HepG2 (cell line): ENCODE measurements around the gene JAK1. TPM values are rescaled to one million over a fixed set of nuclear protein-coding genes. Genes with fewer than 3 reads are reported as not detected.

Experiments
- CCDC6 ChIP-seq: sonication (generic); formaldehyde crosslinking; IDR thresholded peaks from 2 replicates; pipeline ENCODE4 v1.8.1; 2022; ENCODE audit warnings: mild to moderate bottlenecking, missing genetic modification reagents, moderate library complexity
- DZIP1 ChIP-seq: sonication (generic); formaldehyde crosslinking; IDR thresholded peaks from 2 replicates; pipeline ENCODE4 v1.5.0; 2020; ENCODE audit warnings: mild to moderate bottlenecking, missing genetic modification reagents
- GATAD1 ChIP-seq: IDR thresholded peaks from 2 replicates; pipeline ENCODE4 v1.6.1; 2016; ENCODE audit warnings: missing genetic modification reagents, missing compliant biosample characterization
- GLI4 ChIP-seq: sonication (generic); formaldehyde crosslinking; IDR thresholded peaks from 2 replicates; pipeline ENCODE4 v1.5.1; 2020; ENCODE audit warnings: missing genetic modification reagents, mild to moderate bottlenecking, moderate library complexity, borderline replicate concordance
- IRF9 ChIP-seq: sonication (generic); formaldehyde crosslinking; IDR thresholded peaks from 2 replicates; pipeline ENCODE4 v1.8.0; 2022; ENCODE audit warnings: missing genetic modification reagents, mild to moderate bottlenecking, borderline replicate concordance
- LRRFIP1 ChIP-seq: sonication (generic); formaldehyde crosslinking; conservative IDR thresholded peaks from 2 replicates; pipeline ENCODE4 v1.4.0; 2020; ENCODE audit warnings: missing genetic modification reagents
- NR2F2 ChIP-seq: IDR thresholded peaks from 2 replicates; pipeline ENCODE4 v1.6.1; 2012; ENCODE audit warnings: low read depth, inconsistent platforms, borderline replicate concordance
- REL ChIP-seq: sonication (generic); formaldehyde crosslinking; conservative IDR thresholded peaks from 2 replicates; pipeline ENCODE4 v1.8.0; 2022; ENCODE audit warnings: mild to moderate bottlenecking, missing genetic modification reagents, moderate library complexity
- SALL1 ChIP-seq: sonication (generic); formaldehyde crosslinking; IDR thresholded peaks from 2 replicates; pipeline ENCODE4 v1.8.0; 2022; ENCODE audit warnings: mild to moderate bottlenecking, missing genetic modification reagents
- SAP130 ChIP-seq: IDR thresholded peaks from 2 replicates; pipeline ENCODE4 v1.6.1; 2016; ENCODE audit warnings: low read depth
- SNAPC4 ChIP-seq: sonication (generic); formaldehyde crosslinking; IDR thresholded peaks from 2 replicates; pipeline ENCODE4 v1.4.0; 2020; ENCODE audit warnings: mild to moderate bottlenecking, missing genetic modification reagents
- SPEN ChIP-seq: sonication (generic); formaldehyde crosslinking; IDR thresholded peaks from 2 replicates; pipeline ENCODE4 v1.5.1; 2020; ENCODE audit warnings: low read depth, mild to moderate bottlenecking, missing genetic modification reagents
- TRIM22 ChIP-seq: fragments of 450-650 bp; IDR thresholded peaks from 2 replicates; pipeline ENCODE4 v1.6.1; 2017
- ZNF138 ChIP-seq: sonication (generic); formaldehyde crosslinking; IDR thresholded peaks from 2 replicates; pipeline ENCODE4 v1.5.0; 2020; ENCODE audit warnings: mild to moderate bottlenecking, low read depth, missing genetic modification reagents
- ZSCAN12 ChIP-seq: sonication (generic); formaldehyde crosslinking; IDR thresholded peaks from 2 replicates; pipeline ENCODE4 v1.9.0; 2021; ENCODE audit warnings: mild to moderate bottlenecking, missing genetic modification reagents
- ZSCAN20 ChIP-seq: sonication (generic); formaldehyde crosslinking; IDR thresholded peaks from 2 replicates; pipeline ENCODE4 v1.4.0; 2020; ENCODE audit warnings: missing genetic modification reagents, mild to moderate bottlenecking, borderline replicate concordance
- polyA plus RNA-seq, 8 experiments: library from polyadenylated mRNA; depleted of rRNA in 3 of 8; stranded (reverse) in 7 of 8; unstranded in 1 of 8; fragments of >200 nt; fragmentation: Illumina TruSeq in 4 of 8; extraction: Trizol in 4 of 8; gene quantifications; 2 replicates each; pipeline versions ENCODE4 v1.2.1 to v1.2.3, GENCODE V29; 2011 to 2016; ENCODE audit warnings: low read depth in 4 of 8, missing spikeins in 1 of 8, mixed read lengths in 1 of 8; ENCODE audit not compliant: insufficient read depth in 1 of 8
- total RNA-seq, 5 experiments: library from RNA; depleted of rRNA; stranded (reverse); fragments of >200 nt; fragmentation: Illumina TruSeq; extraction: Trizol; gene quantifications; 2 replicates each; pipeline ENCODE4 v1.2.3, GENCODE V29; 2016; ENCODE audit warnings: low read depth in 1 of 5

The JAK1 gene
- total and polyA plus RNA-seq, 2 of the 13 experiments (the other 11 are each of a cell fraction or from before 2014, with no cell fraction given), result 23.9 to 42.4 TPM

GRCh38 chr1:64965366-64966157 lies 787 bp downstream of the JAK1 start (continued):
- TF ChIP-seq GLI4 (CRISPR knock-in tag) (no peak), LRRFIP1 (no peak), TRIM22 (no peak), ZNF138 (CRISPR knock-in tag) (no peak), IRF9 (CRISPR knock-in tag) (no peak), SNAPC4 (no peak), NR2F2 (no peak), GATAD1 (CRISPR knock-in tag) (no peak), REL (CRISPR knock-in tag) (0 out of 2 replicates have a peak, but pooled peaks have one; percentile 25), CCDC6 (CRISPR knock-in tag) (0 out of 2 replicates have a peak, but pooled peaks have one; percentile 46), DZIP1 (no peak), SAP130 (peak; percentile 25; the same call in 1 of the 2 replicates), SALL1 (CRISPR knock-in tag) (no peak), ZSCAN12 (no peak), ZSCAN20 (no peak), SPEN (0 out of 2 replicates have a peak, but pooled peaks have one; percentile 25)
